ENCODE measurements around the gene ACER2. TPM values are rescaled to one million over a fixed set of nuclear protein-coding genes. Genes with fewer than 3 reads are reported as not detected.
A peak's percentile ranks its signal among the peaks of the same experiment; 100 is the strongest.

The ACER2 gene
- total RNA-seq, 1 donor from 2014 or later = 8.4 TPM

DNA sequence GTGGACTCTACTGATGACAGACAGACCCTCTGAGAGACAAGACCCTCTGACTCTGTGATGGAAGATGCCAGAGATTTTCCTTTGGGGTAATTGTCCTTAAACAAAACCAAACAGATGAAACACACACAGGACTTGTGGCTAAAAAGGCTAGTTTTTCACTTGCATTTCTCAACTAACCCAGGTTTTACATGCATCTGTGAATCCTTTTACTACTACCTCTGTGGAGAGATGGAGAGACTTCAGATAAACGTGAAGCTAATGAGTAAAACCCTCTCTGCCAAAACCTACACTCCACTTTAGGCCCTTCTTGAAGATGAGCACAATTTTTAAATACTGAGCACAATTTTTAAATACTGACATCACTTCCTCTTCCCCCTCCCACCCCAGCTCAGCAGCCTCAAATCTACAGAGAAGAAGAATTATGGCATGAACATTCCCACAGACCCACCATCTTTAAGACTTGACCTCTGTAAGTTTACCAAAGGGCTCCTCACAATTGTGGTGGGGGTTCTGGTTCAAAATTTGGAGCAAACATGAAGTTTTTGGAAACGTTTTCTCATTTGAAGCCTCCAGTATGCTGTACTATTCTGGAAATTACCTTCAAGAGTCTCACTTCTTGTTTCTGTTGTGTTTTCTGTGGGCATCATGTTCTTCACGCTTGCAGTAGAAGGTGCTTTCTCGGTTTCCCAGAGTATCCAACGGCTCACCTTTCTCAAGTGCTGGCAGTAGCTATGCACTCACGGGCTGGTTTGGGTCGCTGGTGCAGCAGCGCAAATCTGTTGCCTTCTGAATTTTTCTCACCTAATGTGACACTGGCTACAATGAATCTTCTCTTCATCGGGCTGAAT lies 42.7 kb downstream of the ACER2 start:
- no peak overlapping the region for H3K4me3 Mint-ChIP-seq (ENCODE audit: low read depth)
- no peak for DNase-seq (ENCODE audit: low spot score, unreplicated experiment)
- H3K27ac Mint-ChIP-seq = no peak overlapping the region
- H3K27me3 Mint-ChIP-seq = no peaks in the 10 kb centered on the region
- H3K9me3 Mint-ChIP-seq (ENCODE audit: low read depth) = no peaks in the 10 kb centered on the region
- H3K4me1 Mint-ChIP-seq (ENCODE audit: low read depth) = peaks cover 1% of the 10 kb centered on the region
- H3K36me3 Mint-ChIP-seq (ENCODE audit: insufficient read depth) = peaks cover 3% of the 10 kb centered on the region
- TF ChIP-seq, protein P1, sequence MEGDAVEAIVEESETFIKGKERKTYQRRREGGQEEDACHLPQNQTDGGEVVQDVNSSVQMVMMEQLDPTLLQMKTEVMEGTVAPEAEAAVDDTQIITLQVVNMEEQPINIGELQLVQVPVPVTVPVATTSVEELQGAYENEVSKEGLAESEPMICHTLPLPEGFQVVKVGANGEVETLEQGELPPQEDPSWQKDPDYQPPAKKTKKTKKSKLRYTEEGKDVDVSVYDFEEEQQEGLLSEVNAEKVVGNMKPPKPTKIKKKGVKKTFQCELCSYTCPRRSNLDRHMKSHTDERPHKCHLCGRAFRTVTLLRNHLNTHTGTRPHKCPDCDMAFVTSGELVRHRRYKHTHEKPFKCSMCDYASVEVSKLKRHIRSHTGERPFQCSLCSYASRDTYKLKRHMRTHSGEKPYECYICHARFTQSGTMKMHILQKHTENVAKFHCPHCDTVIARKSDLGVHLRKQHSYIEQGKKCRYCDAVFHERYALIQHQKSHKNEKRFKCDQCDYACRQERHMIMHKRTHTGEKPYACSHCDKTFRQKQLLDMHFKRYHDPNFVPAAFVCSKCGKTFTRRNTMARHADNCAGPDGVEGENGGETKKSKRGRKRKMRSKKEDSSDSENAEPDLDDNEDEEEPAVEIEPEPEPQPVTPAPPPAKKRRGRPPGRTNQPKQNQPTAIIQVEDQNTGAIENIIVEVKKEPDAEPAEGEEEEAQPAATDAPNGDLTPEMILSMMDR (IDR thresholded peaks at IDR 0.05; ENCODE audit: unreplicated experiment) = no peak

DNA sequence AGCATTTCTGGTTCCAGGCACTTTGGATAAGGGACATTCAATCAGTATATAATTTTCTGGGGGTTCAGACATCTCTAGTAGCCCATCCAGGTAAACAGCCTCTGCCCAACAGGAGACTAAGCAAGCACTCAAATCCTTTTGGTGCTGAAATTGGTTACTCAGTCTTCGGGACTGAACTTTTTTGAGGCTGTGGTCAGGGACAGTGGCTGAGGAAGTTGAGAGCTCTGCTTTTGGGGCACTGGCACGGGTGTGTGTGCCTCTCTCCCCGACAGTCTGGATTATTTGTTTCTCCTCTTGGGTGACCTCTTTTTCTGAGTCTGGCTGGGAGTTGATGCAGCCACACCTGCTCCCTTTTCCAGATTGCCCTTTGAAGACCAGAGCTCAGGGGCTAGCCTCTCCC lies 47.6 kb downstream of the ACER2 start:
- Mint-ChIP-seq H3K4me1 (ENCODE audit: low read depth) (peaks cover 6% of the 10 kb centered on the region), H3K27ac (peak overlapping the region; percentile 82), H3K36me3 (ENCODE audit: insufficient read depth) (peaks cover 2% of the 10 kb centered on the region), H3K4me3 (ENCODE audit: low read depth) (no peak overlapping the region), H3K9me3 (ENCODE audit: low read depth) (no peaks in the 10 kb centered on the region), H3K27me3 (peaks cover 3% of the 10 kb centered on the region)
- TF ChIP-seq, protein P1 (IDR thresholded peaks at IDR 0.05; ENCODE audit: unreplicated experiment) = no peak
- no peak for DNase-seq (ENCODE audit: low spot score, unreplicated experiment)

- peaks cover 3% of the 10 kb centered on the region for H3K27me3 Mint-ChIP-seq
- peaks cover 6% of the 10 kb centered on the region for H3K4me1 Mint-ChIP-seq (ENCODE audit: low read depth)
- H3K4me3 Mint-ChIP-seq (ENCODE audit: low read depth) = no peak overlapping the region
- H3K9me3 Mint-ChIP-seq (ENCODE audit: low read depth) = no peaks in the 10 kb centered on the region
- peak overlapping the region; percentile 89 for H3K27ac Mint-ChIP-seq
- peak; percentile 61 for DNase-seq (ENCODE audit: low spot score, unreplicated experiment)
- TF ChIP-seq, protein P1 (IDR thresholded peaks at IDR 0.05; ENCODE audit: unreplicated experiment) = peak; percentile 94
- no peaks in the 10 kb centered on the region for H3K36me3 Mint-ChIP-seq (ENCODE audit: insufficient read depth)
These were observed 48.3 kb downstream of the ACER2 start for GRCh38 chr9:19456996-19457692.

- Mint-ChIP-seq H3K4me1 (ENCODE audit: low read depth) (peaks cover 6% of the 10 kb centered on the region), H3K9me3 (ENCODE audit: low read depth) (no peaks in the 10 kb centered on the region), H3K27ac (peak overlapping the region; percentile 89), H3K4me3 (ENCODE audit: low read depth) (no peak overlapping the region), H3K36me3 (ENCODE audit: insufficient read depth) (no peaks in the 10 kb centered on the region), H3K27me3 (peaks cover 3% of the 10 kb centered on the region)
- no peak for DNase-seq (ENCODE audit: low spot score, unreplicated experiment)
- TF ChIP-seq, protein P1 (IDR thresholded peaks at IDR 0.05; ENCODE audit: unreplicated experiment) = no peak
These were observed 48.8 kb downstream of the ACER2 start for GRCh38 chr9:19457693-19458009.

DNA sequence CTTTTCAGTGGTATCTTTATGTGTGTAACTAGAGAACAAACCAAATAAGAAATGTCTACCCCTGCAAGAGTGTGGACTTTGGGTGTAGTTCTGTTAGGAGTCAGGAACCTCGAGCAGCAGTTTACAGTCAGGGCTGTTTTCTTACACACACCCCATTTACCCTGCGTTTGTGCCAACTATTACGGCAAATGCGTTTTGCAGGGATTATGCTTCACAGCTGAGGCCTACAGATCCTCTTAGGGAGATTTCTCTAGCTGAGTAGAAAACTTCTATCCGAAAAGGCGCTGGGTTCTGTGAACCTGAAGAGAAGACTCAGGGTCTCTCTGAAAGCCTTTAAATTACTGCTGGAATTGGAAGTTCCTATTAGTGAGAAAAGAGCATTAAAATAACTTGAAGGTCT lies 51.4 kb downstream of the ACER2 start:
- no peak for DNase-seq (ENCODE audit: low spot score, unreplicated experiment)
- TF ChIP-seq, protein P1 (IDR thresholded peaks at IDR 0.05; ENCODE audit: unreplicated experiment) = no peak
- Mint-ChIP-seq H3K27me3 (peaks cover 11% of the 10 kb centered on the region), H3K4me1 (ENCODE audit: low read depth) (peaks cover 6% of the 10 kb centered on the region), H3K4me3 (ENCODE audit: low read depth) (no peak overlapping the region), H3K27ac (no peak overlapping the region), H3K36me3 (ENCODE audit: insufficient read depth) (no peaks in the 10 kb centered on the region), H3K9me3 (ENCODE audit: low read depth) (no peaks in the 10 kb centered on the region)

Measured in progenitor cell of endocrine pancreas (in vitro differentiated cells).